Measurements from ENCODE around the gene ZNF808.
"Not testable (repeated sequence)": the region's sequence is repeated elsewhere in the genome, so short reads cannot be mapped to it uniquely, and the experiment has no call there.

GRCh38 chr19:52593441-52593840, 66.0 kb downstream of the ZNF808 start:
- not testable (repeated sequence) for TF ChIP-seq CTCF (IDR thresholded peaks at IDR 0.05); ZFX (IDR thresholded peaks at IDR 0.05; ENCODE audit: borderline replicate concordance)

Measured in 22Rv1 (cell line).